NK-92 (cell line): ENCODE data around the gene XIRP1.

ENCODE experiments used
- DNase-seq: peaks from one replicate; lab custom pipeline; 2025; ENCODE audit not compliant: unreplicated experiment; lab: John Stamatoyannopoulos, UW

XIRP1 gene

DNA sequence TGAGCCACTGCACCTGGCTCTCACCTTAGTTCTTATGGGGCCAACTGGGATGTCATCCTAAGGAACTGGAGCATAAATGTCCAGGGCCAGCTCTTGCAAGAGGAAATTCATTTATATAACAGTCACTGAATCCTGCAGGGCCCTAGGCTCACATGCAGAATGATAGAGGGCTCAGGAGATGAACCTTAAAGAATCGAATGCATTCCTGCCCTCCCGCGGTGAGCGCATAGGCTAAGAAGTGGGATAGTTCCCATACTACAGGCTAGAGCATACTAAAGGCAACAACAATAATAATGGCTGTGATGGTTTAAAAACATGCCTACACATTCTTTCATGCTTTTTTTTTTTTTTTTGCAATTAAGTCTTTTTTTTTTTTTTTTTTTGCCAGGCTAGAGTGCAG lies 21.9 kb downstream of the XIRP1 start:
- DNase-seq: no peak

DNA sequence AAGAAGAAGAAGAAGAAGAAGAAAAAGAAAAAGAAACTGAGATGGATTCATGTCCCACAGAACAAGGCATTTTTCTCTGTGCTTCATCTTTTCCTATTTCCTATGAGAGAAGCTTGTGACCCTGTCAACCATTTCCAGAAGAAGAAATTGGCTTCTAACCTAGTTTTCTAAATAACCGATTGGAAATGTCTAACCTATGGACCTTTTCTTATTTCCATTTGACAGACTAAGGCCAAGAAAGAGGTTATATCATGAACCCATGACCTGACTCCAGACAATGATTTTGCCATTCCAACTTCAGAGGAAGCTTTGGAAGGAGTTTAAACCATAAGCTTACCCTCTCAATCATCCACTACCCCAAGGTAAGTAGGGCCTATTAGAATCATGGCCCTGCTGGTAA lies 22.7 kb downstream of the XIRP1 start:
- DNase-seq: no peak

DNA sequence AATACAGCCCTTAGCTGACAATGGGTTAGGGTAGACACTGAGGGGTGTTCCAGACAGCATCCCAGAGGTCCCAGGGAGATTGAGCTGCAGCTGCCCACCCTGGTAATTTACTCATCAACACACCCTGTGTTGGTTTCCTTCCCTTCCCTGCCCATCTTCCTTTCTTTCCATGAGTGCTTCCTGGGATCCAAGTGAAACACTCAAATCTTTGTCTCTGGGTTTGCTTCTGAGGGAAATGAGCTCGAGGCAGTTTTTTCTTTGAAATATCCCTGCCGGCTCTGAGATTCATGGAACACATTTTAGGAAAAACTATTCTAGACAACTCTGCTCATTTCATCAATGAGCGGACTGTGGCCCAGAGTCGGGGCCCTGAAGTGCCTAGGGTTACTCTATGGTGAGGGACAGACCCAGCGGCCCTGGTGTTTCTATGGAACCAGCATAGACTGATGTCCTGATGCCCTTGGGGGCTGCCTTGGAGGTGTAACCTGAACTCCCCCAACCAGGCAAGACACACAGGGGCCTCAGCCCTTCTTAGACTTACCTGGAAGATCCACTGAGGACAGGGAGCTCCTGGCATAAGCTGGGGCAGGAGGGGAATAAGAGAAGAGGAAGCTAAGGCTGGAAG lies 24.1 kb downstream of the XIRP1 start:
- no peak for DNase-seq

DNA sequence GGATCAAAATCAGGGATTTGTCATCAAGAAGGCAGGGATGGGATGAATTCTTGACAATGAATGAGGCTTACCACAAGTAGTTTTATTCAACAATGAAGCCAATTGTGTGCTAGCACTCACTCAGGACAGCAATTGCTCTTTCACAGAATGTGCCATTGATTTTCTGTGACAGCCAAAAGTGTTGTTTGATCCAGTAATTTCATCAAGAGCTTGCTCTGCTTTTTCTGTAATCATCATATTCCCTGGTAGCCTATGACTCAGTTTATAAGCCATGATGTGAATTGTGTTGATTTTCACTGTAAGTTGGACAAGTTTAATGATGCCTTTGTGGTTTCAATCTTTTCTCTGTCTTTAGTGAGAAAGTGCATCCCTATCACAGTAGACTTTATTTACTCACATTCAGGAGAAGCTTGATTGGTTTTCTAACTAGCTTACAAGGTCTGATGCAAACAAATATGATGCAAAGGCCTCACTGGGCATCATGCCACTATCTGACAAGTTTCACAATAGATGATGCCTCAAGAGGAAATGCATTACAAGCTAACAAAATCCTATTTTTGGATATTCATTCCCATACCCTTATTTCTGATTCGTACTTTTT lies 25.4 kb downstream of the XIRP1 start:
- DNase-seq: no peak

DNA sequence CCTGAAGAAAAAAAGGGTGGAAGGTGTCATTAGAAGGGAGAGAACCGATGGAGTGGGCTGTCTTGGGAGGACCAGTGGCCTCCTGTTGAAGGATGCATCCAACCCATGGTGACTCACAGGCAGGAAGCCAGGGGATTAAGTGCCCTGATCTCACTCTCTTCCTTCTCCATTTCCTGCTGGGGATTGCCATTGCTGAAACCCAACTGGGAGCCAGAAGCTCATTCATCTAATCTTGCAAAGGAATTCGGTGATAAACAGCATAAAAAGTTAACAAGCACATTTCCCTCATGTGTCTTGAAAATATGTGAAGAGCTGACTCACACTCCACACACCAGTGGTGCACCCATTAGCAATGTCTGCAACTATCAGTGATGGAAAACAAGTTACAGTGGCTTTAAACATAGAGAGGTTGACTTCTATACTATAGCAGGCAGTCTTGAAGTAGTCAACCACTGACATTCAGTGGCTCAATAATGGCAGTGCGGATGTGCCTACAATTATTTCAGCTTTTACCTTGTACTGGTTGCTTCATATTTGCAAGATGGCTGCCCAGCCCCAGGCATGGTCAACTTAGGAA lies 26.2 kb downstream of the XIRP1 start:
- DNase-seq: no peak

DNA sequence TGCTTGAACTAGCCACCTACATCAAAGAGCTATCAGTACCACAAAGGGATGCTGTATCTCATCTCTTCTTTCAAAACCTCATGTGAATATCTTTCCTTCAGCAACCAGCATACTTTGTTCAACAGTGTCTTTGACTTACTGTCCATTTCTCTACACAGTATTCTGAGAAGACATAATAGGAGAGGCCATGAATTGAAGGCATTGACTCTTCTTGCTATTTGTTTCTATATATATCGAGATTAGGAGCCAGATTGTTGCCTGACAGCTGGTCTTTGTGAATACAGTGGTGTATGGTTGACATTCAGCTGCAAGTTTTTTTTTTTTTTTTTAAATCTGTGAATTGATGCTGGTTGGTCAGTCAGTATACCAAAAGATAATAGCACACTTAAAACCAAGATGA lies 26.9 kb downstream of the XIRP1 start:
- DNase-seq: no peak

DNA sequence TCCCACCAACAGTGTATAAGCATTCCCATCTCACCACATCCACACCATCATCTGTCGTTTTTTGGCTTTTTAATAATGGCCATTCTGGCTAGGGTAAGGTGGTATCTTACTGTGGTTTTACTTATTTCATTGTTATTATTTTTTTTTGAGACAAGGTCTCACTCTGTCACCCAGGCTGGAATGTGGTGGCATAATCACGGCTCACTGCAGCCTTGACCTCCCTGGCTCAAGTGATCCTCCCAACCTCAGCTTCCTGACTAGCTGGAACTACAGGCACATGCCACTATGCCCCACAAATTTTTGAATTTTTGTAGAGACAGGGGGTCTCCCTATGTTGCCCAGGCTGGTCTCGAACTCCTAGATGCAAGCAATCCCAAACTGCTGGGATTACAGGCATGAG lies 28.0 kb downstream of the XIRP1 start:
- no peak for DNase-seq

DNA sequence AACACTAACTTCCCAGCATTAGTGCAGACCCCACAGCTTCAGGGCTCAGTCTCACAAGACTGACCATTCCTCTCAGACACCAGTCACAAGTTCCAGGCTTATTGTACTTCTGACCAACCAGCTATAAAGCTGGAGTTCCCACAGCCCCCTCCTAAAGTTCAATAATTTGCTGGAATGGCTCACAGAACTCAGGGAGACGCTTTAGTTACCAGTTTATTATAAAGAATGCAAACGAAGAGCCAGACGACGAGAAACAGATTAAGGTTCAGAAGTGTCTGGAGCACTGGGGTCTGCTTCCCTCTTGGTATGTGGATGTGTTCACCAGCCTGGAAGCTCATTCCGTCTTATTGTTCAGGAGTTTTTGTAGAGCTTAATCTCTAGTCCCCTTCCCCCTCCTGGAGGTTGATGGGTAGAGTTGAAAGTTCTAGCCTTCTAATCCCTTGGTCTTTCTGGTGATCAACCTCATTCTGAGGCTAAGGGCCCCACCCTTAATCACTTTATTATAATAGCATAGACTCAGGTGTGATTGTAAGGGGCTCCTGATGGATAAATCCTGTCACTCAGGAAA lies 34.2 kb downstream of the XIRP1 start:
- no peak for DNase-seq

DNA sequence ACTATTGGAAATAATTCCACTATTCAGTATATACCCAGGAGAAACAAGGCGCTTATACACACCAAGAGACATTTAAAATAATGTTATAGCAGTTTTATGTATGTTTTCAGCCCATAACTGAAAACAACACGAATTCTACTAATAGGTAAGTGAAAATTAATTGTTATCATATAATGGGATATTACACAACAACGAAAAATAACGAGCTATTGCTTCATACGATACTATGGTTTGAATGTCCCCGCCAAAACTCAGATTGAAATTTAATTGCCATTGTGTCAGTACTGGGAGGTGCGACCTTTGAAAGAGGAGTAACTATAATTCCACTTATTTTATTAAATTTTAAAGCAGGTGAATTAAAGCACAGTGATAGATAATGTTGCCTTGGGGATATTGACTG lies 35.0 kb downstream of the XIRP1 start:
- no peak for DNase-seq

DNA sequence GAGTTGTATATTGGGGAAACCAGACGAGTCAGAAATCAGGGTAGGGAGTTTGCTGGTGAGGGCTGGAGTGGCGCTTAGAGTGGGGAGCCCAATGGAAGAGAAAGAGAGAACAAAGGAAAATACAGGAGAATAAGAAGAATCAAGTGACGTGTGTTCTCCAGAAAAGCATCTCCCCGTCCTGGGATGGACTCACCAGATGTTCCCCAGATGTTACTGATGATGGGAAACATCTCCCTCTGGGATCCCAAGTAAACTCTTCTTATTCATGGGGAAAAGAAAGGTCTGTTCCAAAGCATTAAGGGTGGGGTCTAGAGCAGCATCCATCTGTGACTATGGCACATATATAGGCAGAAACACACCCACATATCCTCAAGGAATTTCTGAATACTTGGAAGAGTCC lies 36.0 kb downstream of the XIRP1 start:
- DNase-seq: no peak

DNA sequence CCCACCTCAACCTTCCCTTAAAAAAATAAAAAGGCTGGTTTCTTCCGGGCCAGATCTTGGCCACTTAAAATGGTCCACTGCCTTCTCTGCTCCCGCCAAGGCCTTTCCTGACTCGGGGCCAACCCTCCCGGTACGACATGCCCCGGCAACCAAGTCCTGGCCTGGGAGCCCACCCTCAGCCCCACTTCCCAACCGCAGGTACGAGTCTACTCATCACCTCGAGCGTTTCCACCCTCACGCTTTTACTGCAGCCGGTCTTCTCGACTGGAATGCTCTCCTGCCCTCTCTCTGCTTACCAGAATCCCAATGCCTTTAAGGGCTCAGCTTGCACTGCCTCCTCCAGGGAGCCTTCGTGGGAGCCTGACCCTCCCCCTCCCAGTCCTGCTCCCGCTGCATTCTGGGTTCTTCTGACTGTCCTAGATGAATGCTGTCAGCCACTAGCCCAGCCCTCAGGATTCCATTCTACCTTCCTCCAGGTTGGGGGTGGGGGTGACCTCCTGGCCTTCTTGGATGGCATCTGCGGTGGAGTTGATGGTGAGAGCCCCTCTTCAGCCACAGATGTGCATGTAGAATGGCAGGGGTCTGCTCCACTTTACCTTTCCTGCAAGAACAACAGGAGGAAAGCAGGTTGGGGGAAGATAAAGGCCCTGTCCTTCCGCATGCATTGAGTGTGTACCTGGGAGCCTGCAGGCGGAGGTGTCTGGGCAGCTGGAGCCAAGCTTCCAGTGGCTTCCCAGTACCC lies 37.9 kb downstream of the XIRP1 start:
- no peak for DNase-seq

DNA sequence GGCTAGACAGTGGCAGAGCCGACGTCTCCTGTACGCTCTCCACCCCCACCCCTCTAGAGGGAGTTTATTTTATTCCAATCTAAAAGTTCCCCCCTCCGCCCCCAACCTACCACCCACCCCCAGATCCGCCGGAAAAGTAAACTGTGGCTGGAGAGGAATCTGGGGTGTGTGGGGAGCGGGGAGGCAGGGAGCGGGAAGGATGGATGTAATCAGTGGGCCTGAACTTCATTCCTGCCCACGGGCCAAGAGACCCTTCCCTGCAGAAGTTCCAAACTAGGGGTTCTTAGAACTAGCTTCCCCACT lies 38.5 kb downstream of the XIRP1 start:
- no peak for DNase-seq

DNA sequence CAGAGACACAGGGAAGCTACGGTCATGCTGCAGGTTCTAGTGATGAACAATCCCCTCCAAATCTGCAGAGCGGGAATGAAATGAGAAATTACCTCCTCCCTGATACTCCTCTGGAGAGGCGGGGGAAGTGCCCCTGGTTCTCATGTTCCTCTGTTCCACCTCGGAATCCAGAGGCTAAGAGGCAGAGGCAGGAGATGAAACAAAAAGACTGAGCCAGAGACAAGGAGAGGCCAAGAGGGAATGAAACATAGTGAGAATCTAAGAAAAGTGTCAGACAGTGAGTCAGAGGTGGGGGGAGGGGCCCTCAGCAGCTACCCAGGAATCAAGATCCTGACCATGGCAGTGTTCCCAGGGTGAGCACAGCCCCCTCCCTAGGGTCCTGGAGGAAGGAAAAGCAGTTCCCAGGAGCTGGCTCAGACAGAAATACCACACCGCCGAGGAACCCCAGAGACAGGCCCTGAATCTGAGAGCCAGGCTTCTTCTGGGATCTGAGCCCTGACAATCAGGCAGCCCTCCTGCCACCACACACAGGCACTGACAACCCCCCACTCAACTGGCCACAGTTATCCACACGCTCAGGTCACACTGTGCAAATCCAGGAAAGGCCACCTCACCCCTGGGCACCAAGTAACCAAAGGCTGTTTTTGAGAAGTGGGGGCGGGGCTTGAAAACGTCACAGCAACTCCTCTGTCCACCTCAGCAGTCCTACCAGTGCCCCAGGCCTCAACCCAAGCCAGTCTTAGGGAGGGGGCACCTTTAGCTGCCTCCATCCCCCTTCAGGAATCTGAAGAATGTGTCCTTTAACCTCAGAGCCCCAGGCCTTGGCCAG lies 41.4 kb downstream of the XIRP1 start:
- no peak for DNase-seq

DNA sequence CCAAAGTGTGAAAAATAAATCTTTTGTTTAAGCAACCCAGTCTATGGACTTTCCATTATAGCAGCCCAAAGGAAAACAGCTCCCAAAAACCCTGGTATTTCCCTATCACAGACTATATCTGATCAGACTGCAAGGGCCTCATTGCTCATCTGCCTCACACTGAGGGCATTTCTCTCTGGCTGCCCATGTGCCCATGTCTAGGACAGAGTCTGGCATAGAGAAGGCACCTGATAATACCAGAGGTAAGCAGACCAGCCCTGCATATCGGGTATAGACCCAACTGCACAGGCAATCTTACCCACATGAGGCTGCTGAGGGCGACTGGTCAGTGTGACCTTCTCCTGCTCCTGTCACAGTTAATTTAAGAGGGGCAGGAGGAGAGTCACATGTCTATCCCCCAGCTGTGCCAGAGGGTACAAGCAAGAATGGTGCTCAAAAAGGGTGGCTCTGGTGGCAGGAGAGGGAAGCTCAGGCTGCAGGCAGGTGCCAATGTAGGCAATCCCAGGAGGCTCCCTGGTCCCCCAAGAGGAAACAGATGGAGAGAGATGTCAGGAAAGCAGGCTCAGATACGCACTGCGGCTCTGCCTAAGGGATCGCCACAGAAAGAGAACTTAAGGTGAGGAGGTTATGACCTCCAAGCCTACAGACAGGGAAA lies 42.1 kb downstream of the XIRP1 start:
- DNase-seq: no peak

DNA sequence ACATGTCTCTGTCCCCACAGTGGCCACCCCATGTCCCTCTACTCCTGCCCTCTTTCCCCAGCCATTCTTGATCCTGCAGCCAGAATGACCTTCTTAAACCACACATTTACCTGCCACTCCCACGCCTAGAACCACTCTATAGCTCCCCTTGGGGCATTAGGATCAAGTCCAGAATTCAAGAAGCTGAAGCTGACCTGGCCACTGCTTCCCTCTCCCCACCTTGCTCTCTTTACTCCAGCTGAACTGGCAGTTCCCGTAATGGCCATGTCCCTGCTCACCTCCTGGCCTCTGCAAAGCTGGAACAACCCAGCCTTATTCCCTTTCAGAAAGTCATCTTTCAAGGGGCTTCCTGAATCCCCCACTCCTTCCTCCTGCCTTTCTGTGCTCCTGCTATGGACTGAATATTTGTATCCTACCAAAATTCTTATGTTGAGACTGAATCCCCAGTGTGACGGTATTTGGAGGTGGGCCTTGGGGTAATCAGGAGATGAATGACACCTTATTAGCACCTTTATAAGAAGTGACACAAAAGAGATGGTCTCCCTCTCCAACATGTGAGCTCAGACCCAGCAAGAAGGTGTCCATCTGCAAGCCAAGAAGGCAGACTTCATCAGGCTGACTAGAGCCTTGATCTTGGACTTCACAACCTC lies 42.8 kb downstream of the XIRP1 start:
- no peak for DNase-seq

DNA sequence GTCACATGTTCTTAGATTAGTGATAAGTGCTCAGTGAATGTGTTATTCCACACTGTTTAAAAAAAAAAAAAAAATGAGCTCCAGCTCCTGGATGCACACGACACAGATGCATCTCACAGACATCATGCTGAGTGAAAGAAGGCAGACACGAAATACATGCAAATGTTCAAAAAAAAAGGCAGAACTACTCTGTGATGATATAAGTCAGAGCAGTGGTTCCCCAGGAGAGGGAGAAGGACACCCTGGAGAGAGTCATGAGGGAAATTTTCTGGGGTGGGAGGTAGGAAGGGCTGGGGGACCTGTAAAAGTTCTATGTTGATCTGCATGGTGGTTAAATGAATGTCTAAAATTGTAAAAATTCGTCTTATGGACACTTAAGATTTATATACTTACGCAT lies 43.3 kb downstream of the XIRP1 start:
- no peak for DNase-seq

DNA sequence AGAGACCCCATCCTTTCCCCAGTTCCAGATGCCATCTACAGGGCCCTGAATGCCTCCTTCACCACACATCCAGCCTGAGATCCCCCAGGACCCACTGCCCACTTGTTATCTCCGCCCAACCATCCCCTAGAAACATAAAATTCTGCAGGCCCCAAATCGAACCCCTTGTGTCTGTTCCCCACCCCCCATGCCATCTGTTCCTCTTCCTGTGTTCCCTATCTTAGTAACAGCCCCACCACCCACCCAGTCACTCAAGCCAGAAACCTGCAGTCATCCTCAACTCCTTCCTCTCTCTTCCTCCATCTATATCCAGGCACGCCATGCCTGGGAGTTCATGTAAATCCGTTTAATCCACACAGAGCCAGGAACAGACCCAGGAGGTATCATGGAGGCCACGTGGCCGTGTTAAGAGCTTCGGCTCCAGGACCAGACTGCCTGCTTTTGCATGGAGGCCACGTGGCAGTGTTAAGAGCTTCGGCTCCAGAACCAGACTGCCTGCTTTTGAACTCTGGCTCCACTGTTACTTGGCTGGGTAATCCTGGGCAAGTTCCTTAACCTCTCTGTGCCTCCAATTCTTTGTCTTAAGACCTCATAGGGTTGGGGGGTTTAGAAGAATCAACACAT lies 43.8 kb downstream of the XIRP1 start:
- no peak for DNase-seq

DNA sequence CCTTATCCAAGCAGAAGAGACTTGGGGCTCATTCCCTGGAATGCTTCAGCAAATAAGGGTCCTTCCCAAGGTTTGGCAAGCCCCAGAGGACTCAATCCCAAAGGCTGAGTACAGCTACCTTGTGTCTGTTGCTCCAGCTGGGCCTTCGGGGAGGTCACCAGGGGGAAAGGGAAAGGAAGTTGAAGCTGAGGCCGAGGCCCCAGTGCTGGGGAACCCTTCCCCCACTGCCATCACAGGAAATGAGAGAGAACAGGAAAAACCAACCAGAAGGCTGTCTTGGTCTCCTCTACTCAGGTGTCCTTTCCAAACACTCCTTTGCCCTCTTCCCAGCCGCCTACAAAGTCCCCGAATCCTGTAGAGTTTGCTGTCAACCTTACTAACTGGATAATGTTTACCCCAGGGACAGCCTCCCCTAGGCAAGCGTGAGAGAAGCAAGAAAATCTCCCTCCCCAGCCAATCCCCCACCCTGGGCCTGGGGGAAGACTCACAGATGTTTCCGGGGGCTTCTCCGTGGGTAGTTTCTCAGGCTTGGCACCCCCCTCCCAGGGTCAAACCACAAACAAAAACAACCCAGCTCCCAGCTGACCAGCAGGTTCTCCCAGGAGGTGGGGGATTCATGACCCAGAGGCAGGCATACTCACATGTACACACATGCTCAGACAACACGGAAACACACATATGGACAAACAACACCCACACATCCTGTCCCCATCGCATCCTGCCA lies 44.5 kb downstream of the XIRP1 start:
- no peak for DNase-seq
